Suprapubic skin (tissue), 3 donors: ENCODE measurements around the gene MAPK12.

Experiments used
- EP300 ChIP-seq: sonication (generic); formaldehyde crosslinking; IDR thresholded peaks from one replicate; pipeline ENCODE4 v1.6.1; 2017; ENCODE audit warnings: antibody characterized with exemption
- TF ChIP-seq, protein P1 (sequence below), 2 donors: fragments of 200-600 bp in 1 of 2; fragments of 450-650 bp in 1 of 2; sonication (generic) in 1 of 2; IDR thresholded peaks; one replicate each; pipeline ENCODE4 v1.5.1; 2016 to 2019; ENCODE audit warnings: antibody characterized with exemption in 2 of 2, mild to moderate bottlenecking in 1 of 2, moderate library complexity in 1 of 2

GRCh38 chr22:50256258-50256862 is 5.1 kb downstream of the MAPK12 start:
- TF ChIP-seq, protein P1, sequence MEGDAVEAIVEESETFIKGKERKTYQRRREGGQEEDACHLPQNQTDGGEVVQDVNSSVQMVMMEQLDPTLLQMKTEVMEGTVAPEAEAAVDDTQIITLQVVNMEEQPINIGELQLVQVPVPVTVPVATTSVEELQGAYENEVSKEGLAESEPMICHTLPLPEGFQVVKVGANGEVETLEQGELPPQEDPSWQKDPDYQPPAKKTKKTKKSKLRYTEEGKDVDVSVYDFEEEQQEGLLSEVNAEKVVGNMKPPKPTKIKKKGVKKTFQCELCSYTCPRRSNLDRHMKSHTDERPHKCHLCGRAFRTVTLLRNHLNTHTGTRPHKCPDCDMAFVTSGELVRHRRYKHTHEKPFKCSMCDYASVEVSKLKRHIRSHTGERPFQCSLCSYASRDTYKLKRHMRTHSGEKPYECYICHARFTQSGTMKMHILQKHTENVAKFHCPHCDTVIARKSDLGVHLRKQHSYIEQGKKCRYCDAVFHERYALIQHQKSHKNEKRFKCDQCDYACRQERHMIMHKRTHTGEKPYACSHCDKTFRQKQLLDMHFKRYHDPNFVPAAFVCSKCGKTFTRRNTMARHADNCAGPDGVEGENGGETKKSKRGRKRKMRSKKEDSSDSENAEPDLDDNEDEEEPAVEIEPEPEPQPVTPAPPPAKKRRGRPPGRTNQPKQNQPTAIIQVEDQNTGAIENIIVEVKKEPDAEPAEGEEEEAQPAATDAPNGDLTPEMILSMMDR (IDR thresholded peaks at IDR 0.05), result no peak
- no peak for TF ChIP-seq EP300
